ENCODE results near the gene NUP88. TPM values are rescaled to one million over a fixed set of nuclear protein-coding genes. Genes with fewer than 3 reads are reported as not detected.

The NUP88 gene
- total and polyA plus RNA-seq, 8 donors, result 33.0 to 74.9 (median 65.1) TPM

GRCh38 chr17:5344914-5345313 lies 74.5 kb downstream of the NUP88 start:
- no peaks in the 10 kb centered on the region for H3K27me3 ChIP-seq
- no peak for TF ChIP-seq CTCF (IDR thresholded peaks at IDR 0.05)
- H3K36me3 ChIP-seq, result peaks cover 0 to 67% of the 10 kb centered on the region in 2 donors

More at GRCh38 chr17:5344914-5345313, 74.5 kb downstream of the NUP88 start:
- ATAC-seq (no peak), DNase-seq (no peak)
- H3K9me3 ChIP-seq, result no peaks in the 10 kb centered on the region
- no peaks in the 10 kb centered on the region for H3K4me1 ChIP-seq
- no peak overlapping the region for H3K4me3 ChIP-seq
- no peak overlapping the region for H3K27ac ChIP-seq
- intact Hi-C loops (cut with DNase I), result no loop called here

Other genes starting within 250 kb of the NUP88 start
- gene ZNF594, start 227.8 kb downstream of the NUP88 start, total RNA-seq, result 1 to 10 TPM; 6.5 to 7.1 TPM
- gene ZNF594, start 227.8 kb downstream of the NUP88 start, polyA plus RNA-seq (ENCODE audit: insufficient read length in 6 of 6), result 10 to 100 TPM; 18.7 to 22.5 (median 19.3) TPM
- 10 to 100 TPM in 1 of 2 donors, 1 to 10 TPM in 1; 8.8 to 20.0 TPM for gene SCIMP, start 184.8 kb downstream of the NUP88 start, total RNA-seq
- 1 to 10 TPM; 1.7 to 3.5 (median 2.2) TPM for gene SCIMP, start 184.8 kb downstream of the NUP88 start, polyA plus RNA-seq (ENCODE audit: insufficient read length in 6 of 6)
- gene RABEP1, start 137.4 kb downstream of the NUP88 start, total RNA-seq, result 10 to 100 TPM; 37.0 to 44.2 TPM
- gene RABEP1, start 137.4 kb downstream of the NUP88 start, polyA plus RNA-seq (ENCODE audit: insufficient read length in 6 of 6), result 10 to 100 TPM; 52.3 to 60.1 (median 56.7) TPM
- gene RPAIN, start 520 bp upstream of the NUP88 start, total RNA-seq, result 10 to 100 TPM; 31.8 to 35.6 TPM
- gene RPAIN, start 520 bp upstream of the NUP88 start, polyA plus RNA-seq (ENCODE audit: insufficient read length in 6 of 6), result 10 to 100 TPM; 77.8 to 96.2 (median 87.6) TPM
- 100 to 1,000 TPM in 1 of 2 donors, 10 to 100 TPM in 1; 66.3 to 142 TPM for gene C1QBP, start 19.5 kb upstream of the NUP88 start, total RNA-seq
- gene C1QBP, start 19.5 kb upstream of the NUP88 start, polyA plus RNA-seq (ENCODE audit: insufficient read length in 6 of 6), result 100 to 1,000 TPM; 103 to 115 (median 113) TPM
- gene DHX33, start 49.3 kb upstream of the NUP88 start, total RNA-seq, result 10 to 100 TPM; 11.5 to 11.9 TPM
- 10 to 100 TPM; 19.1 to 22.8 (median 19.6) TPM for gene DHX33, start 49.3 kb upstream of the NUP88 start, polyA plus RNA-seq (ENCODE audit: insufficient read length in 6 of 6)
- 10 to 100 TPM; 59.8 to 79.1 TPM for gene DERL2, start 66.5 kb upstream of the NUP88 start, total RNA-seq
- gene DERL2, start 66.5 kb upstream of the NUP88 start, polyA plus RNA-seq (ENCODE audit: insufficient read length in 6 of 6), result 10 to 100 TPM; 61.3 to 75.1 (median 68.0) TPM
- gene MIS12, start 66.9 kb upstream of the NUP88 start, total RNA-seq, result 10 to 100 TPM; 16.1 to 23.3 TPM
- gene MIS12, start 66.9 kb upstream of the NUP88 start, polyA plus RNA-seq (ENCODE audit: insufficient read length in 6 of 6), result 10 to 100 TPM; 29.4 to 36.3 (median 32.7) TPM
- gene NLRP1, start 164.8 kb upstream of the NUP88 start, total RNA-seq, result 10 to 100 TPM; 16.1 to 19.9 TPM
- gene NLRP1, start 164.8 kb upstream of the NUP88 start, polyA plus RNA-seq (ENCODE audit: insufficient read length in 6 of 6), result 10 to 100 TPM; 28.9 to 36.4 (median 31.8) TPM

All from left lung (tissue), 10 donors.